ENCODE measurements around the gene COMMD4.
"Not testable (repeated sequence)": the region's sequence is repeated elsewhere in the genome, so short reads cannot be mapped to it uniquely, and the experiment has no call there.

COMMD4 gene

DNA sequence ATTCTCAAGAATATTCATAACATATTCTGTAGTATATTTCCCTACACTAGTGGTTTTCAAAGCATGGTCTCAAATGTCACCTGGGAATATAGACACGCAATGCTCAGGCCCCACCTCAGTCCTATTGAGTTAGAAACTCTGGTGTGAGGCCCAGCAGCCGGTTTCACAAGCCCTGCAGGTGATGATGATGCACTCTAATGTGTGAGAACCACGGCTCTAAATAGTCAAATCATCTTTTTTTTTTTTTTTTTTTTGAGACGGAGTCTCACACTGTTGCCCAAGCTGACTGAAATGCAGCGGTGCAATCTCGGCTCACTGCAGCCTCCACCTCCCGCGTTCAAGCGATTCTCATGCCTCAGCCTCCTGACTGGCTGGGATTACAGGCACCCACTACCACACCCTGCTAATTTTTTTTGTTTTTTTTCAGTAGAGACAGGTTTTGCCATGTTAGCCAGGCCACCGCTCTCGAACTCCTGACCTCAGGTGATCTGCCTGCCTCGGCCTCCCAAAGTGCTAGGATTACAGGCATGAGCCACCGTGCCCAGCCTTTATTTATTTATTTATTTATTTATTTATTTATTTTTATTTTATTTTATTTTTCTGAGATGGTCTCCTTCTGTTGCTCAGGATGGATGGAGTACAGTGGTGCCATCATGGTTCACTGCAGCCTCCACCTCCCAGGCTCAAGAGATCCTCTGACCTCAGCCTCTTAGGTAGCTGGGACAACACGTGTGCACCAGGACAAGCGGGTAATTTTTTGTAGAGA lies 2.0 kb upstream of the COMMD4 start:
- DNase-seq = not testable (repeated sequence)

DNA sequence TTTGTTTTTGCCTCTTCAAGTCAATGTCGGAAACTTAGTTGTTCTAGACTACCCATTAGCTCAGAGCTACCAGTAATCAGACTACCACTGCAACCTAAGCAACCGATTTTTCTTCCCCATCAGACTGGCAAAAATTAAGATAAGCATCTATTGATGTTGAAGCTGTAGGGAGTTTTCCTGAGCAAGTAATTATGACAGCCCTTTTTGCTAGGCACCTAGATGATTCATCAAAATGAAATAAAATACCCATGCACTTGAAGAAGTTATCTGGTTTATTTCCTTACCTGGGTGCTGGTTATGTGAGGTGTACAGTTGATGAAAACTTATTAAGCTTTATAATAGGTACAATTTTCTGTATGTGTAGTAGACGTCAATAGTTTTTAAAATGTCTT lies 554 bp upstream of the COMMD4 start:
- no peak for DNase-seq

DNA sequence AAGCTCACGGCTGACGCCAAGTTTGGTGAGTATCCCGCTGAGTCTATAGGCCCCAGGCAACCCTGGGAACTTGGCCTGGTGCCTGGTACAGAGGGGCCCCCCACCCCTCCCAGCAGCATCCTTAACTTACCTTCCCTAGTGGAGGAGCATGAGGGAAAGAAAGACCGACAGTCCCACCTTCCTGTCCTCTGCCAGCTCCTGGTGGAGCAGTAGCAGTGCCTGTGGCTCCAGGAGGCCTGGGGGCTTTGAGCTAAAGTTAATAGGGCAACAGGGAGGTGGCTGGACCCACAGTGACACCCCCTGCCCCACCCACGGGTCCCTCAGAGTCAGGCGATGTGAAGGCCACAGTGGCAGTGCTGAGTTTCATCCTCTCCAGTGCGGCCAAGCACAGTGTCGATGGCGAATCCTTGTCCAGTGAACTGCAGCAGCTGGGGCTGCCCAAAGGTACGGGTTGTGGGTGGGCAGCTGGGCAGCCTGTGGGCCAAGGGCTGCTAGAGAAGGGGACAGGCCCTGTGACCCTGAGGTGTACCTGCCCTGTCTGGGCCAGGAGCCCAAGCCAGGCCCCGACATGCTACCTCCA lies 2.9 kb downstream of the COMMD4 start:
- no peak for DNase-seq

DNA sequence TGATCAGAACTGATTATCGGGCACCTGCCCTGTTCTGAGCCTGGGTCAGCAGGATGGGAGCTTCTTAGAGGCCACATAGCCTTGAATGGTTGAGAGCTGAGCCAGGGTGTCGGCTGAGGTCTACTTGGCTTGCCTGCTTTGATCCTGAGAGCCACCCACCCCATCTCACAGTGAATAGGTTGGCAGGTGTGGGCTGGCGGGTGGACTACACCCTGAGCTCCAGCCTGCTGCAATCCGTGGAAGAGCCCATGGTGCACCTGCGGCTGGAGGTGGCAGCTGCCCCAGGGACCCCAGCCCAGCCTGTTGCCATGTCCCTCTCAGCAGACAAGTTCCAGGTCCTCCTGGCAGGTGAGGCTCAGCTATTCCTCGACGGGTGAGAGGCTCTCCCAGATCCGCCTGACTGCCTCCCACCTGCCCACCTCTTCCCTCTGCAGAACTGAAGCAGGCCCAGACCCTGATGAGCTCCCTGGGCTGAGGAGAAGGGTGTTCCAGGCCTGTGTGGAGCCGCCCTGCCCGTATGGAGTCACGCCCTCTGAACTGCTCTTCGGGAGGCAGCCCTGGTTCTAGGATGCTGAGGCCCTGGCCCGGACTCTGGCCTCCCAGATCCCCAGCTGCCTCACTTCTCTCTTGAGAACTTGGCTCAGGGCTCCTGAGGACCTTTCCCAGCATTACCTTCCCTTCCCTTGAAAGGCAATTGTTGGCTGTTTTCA lies 3.8 kb downstream of the COMMD4 start:
- DNase-seq = no peak

DNA sequence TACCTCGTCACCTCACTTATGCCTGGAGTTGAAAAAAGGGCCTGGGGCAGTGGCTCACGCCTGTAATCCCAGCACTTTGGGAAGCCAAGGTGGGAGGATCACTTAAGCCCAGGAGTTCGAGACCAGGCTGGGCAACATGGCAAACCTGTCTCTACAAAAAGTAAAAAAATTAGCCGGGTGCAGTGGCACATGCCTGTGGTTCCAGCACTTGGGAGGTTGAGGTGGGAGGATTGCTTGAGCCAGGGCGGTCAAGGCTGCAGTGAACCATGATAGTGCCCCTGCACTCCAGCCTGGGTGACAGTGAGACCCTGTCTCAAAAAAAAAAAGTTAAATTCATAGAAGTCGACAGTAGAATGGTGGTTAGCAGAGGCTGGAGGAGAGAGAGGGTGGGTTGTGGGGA lies 6.4 kb downstream of the COMMD4 start:
- no peak for DNase-seq

DNA sequence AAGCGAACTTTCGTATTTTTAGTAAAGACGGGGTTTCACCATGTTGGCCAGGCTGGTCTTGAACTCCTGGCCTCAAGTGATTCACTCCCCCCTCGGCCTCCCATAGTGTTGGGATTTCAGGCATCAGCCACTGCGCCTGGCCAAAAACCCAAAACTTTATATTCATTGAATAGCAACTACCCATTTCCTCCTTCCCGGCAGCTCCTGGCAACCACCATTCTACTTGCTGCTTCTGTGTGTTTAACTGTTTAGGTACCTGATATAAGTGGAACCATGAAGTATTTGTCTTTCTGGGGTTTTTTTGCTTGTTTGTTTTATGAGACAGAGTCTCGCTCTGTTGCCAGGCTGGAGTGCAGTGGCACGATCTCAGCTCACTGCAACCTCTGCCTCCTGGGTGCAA lies 8.1 kb downstream of the COMMD4 start:
- not testable (repeated sequence) for DNase-seq

DNA sequence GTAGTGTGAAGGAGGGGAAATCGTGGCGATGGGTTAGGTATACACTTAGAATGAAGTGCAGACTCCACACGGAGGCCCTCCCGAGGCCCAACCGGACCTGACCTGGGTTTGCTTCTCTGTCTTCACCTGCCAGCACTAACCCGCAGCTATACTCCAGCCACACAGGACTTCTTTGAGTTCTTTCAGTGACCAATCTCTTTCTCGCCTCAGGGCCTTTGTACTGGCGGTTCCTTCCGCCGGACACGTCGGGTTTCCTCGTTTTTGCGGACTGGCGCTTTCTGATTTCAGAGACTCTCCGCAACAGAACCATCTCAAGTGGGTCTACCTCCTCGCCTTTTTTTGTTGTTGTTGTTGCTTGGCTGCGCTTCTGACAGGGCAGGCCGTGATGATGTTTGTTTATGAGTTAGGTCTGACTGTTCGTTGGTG lies 10.9 kb downstream of the COMMD4 start, which contains the start of gene NEIL1:
Gene NEIL1, plus strand, starts transcription at position 244 of the 426 bp plus-strand sequence. CDS start 1,867 bp downstream, outside the sequence.
- no peak for DNase-seq

DNA sequence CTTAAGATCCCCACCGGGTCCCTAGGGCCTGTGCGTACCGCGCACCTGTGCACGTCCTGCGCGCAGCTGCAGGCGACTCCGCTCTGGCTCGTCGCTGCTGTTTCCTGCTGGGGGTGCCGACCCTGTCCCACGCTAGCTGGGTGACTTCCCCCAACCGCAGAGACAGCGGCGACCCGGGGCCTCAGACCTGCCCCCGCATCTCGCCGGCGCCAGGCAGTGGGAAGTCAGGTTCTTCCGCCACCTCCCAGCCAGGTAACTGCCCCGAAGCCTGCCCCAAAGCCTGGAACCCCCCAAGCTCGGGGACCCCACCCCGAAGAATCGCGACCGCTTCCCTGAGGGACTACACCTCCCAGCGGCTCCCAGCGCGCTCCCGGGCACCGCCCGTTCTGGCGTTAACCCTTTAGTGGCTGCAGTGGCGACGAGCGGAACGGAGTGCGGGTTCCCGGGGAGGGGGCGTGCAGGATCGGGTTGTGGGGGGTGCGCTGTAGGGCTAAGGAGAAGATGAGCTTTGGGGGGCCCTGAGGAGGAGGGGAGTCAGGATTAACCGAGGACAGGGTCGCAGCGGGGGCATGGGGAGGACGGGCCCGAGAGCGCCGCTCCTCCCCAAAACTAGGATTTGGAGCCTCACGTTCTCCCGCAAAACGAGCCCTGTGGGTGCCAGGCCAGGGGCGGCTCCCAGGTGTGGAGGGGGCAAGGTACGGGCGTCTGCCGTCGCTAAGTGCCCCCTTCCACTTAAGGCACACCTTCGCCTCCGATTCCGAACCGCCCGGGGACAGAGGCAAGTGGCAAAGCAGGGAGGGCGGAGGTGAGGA lies 11.6 kb downstream of the COMMD4 start:
- DNase-seq = peak; percentile 38

DNA sequence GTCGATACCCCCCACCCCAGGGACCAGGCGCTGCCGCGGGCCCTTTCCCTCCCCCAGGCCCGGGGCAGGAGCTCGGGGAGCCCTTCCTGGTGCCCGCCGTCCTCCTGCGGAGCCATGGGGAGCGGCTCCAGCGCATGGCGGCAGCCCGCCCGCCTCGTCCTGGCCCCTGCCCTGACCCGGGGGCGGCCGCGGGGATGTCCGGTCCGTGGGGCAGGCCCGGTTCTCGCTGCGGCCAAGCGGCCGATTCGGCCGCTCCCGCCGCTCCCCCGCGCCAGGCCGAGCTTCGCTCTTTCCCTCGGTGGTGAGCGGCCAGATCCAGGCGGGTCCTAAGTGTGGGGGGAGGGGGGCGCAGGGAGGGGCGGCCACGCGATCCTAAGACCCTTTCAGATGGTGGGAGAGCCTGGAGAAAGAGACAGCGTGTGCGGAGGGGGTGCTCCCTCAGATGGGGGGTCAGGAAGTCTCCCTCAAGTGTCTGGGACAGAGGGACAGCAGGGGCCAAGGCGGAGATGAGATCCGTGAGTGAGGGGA lies 12.2 kb downstream of the COMMD4 start:
- DNase-seq = no peak

DNA sequence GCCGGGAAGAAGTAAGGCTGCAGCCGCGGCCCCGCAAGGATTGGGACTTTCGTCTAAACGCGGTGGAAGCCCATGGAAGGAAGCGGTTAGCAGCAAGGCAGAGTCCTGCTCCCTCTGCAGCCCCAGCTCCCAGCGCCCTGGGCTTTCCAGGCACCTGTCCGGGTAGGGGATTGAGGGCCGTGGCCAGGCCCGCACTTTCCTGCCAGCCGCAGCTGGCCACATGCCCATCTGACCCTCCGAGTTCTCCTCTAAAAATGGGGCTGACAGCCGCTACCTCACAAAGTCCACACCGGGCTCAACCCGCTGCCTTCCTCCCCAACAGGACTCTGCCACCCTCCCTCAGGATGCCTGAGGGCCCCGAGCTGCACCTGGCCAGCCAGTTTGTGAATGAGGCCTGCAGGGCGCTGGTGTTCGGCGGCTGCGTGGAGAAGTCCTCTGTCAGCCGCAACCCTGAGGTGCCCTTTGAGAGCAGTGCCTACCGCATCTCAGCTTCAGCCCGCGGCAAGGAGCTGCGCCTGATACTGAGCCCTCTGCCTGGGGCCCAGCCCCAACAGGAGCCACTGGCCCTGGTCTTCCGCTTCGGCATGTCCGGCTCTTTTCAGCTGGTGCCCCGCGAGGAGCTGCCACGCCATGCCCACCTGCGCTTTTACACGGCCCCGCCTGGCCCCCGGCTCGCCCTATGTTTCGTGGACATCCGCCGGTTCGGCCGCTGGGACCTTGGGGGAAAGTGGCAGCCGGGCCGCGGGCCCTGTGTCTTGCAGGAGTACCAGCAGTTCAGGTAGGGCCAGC lies 12.9 kb downstream of the COMMD4 start:
- DNase-seq = no peak

DNA sequence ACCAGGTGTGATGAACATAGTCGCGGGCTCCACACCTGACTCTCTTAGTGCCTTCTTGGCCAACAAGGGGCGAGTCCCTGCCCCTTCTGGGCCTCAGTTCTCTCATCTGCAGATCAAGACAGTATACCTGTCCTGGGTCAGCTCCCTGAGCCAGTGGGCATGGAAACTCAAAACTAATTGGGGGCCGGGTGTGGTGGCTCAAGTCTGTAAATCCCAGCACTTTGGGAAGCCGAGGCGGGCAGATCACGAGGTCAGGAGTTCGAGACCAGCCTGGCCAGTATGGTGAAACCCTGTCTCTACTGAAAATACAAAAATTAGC lies 13.4 kb downstream of the COMMD4 start:
- DNase-seq = not testable (repeated sequence)

DNA sequence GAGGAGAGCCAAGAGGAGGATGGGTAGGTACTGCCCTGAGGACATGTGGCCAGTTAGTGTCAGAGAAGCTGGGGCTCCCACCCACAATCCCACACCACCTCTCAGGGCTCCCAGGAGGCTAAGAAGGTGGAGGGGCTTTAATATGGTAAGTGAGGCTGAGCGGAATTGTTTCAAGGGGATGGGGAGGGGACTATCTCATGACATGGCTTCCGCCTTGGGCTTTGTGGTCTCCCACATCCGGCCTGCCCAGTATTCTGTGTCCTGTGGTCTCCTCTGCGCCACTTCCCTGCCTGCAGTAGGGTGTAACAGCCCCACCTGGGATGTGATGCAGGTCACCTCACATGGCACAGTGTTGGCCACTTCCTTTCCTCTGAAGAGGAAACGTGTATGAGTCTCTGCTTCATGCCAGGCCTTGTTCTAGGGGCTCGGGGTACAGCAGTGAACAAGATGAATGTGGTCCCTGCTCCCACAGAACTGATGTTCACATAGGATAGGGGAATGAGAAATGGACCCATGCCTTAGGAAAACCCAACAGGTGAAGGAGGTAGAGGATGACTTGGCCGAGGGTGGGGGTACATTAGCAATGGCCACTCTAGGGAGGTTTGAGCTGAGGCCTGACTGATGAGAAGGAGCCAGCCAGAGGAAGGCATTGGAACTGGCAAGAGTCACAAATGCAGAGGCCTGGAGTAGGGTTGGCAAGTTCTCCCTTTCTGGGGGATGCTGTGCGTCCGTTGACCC lies 14.2 kb downstream of the COMMD4 start:
- DNase-seq = peak; percentile 75

DNA sequence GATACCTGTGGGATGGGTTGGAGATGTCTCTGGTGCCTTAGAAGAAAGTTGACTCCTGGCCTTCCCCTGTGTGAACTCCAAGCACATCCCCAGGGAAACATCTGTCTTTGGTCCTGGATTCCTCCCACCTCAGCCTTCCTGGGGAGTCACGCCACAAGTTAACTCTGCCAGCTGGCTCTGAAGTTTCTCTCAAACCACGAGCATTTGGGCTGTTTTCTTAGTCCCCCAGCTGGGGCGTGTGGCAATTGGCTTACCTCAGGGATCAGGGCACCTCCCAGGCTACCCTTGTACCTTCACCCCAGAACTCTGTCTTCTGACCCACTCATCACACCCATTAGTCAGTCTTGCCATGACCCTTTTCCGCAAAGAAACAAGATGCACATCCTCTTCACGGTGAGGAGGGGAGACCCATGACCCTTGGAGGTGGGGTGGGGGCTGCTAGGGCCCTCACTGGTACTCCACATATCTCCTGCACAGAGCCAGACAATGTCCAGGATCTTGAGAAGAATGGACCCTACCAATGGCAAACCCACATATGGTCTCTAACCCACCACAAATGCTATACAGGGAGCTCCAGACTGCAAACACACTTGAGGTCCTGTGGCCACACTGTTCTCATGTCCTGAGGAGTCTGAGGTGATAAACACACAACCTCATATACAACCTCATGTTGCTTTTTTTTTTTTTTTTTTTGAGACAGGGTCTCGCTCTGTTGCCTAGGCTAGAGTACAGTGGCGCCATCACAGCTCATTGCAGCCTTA lies 14.9 kb downstream of the COMMD4 start:
- no peak for DNase-seq

DNA sequence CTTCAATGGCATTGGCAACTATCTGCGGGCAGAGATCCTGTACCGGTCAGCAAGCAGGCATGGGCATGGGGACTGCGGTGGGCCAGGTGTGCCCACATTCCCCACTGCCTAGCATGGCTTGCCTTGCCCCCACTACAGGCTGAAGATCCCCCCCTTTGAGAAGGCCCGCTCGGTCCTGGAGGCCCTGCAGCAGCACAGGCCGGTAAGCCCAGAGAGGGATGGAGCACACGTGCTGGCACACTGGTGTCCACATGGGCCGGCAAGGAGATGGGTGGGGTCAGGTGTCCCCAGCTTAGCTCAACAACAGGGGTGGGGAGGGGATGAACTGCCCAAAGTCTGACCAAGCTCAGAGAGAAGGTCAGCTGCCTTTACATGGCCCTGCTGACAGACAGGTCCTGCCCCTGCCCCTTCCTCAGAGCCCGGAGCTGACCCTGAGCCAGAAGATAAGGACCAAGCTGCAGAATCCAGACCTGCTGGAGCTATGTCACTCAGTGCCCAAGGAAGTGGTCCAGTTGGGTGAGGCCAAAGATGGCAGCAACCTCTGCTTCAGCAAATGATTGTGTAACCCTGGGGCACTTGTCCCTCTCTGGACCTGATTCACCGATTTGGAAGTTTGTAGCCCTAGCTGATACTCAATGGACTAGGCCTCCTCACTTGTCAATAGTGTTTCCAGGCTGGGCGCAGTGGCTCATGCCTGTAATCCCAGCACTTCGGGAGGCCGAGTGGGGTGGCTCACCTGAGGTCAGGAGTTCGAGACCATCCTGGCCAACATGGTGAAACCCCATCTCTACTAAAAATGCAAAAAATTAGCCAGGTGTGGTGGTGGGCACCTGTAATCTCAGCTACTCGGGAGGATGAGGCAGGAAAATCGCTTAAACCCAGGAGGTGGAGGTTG lies 16.6 kb downstream of the COMMD4 start:
- no peak for DNase-seq

DNA sequence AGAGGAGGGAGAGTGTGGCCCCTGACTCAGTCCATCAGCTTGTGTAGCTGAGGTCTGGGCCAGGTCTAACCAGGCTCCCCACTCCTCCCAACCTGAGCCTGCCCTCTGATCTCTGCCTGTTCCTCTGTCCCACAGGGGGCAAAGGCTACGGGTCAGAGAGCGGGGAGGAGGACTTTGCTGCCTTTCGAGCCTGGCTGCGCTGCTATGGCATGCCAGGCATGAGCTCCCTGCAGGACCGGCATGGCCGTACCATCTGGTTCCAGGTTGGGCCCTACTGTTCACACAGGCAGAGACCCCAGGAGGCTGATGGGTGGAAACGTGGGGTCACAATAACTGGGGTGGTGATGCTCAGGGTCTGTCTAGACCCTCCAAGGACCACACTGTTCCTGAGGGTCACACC lies 17.7 kb downstream of the COMMD4 start:
- no peak for DNase-seq

DNA sequence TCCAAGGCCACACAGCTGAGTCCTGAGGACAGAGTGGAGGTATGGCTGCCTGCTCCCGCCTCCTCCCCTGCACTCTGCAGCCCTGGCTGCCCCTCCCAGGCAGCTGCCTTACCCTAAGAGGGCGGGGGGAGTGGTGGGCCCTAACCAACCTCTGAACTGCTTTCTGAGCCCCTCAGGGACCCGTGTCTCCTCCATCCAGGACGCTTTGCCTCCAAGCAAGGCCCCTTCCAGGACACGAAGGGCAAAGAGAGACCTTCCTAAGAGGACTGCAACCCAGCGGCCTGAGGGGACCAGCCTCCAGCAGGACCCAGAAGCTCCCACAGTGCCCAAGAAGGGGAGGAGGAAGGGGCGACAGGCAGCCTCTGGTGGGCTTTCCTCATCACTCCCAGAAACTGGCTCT lies 18.6 kb downstream of the COMMD4 start:
- DNase-seq = no peak

DNA sequence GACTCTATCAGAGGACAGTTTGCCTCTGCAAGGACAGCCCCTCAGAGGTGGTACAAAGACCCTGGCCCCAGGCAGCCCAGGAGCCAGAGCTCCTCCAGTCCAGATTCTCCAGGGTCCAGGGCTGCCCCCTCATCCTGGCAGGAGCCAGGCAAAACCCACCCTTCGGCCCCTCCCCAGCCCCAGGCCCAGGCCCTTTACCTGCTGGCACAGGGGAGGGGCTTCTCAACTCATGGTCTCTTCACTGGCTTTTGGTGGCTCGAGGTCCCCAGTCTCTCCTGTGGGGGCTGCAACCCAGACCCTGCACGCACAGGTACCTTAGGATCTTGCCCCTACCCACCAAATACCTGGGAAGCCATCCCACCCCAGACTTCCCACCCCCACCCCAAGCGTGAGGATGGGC lies 19.5 kb downstream of the COMMD4 start:
- no peak for DNase-seq

DNA sequence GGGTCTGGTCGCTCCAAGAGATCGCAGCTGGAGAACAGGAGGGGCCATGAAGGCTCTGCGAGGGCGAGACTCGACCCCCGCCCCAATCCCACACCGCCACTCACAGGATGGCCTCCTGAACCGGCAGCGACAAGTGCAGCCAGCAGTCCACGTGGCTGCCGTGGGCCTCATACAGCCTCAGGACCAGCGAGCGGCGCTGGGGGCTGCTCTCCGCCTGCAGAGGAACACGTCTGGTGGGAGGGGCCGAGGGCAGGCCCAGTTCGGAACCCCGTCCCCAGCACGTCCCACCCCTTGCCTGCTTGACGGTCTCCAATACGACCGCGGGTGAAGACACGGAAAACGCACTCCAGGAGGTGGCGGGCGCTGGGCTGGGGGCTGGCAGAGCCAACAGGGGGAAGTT lies 20.1 kb downstream of the COMMD4 start:
- DNase-seq = no peak

DNA sequence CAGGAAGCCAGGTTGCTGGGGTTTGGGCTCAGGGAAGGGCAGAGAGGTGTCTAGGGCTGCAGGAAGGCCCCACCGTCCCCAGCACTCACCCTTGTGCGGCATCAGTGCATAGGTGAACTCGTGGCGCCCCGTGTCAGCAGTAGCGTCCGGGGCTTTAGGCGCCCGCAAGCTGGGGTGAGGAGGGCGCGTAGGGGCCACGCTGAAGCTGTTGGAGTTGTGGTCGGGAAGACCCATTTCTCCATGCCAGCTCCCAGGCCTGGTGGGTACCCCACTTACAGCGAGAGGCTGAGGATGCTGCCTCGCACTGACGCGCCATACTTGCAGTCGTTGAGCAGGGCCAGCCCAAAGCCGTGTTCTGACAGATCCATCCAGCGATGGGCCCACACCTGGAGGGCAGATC lies 20.7 kb downstream of the COMMD4 start:
- no peak for DNase-seq
